ENCODE measurements around the gene RAB11FIP4. TPM values are rescaled to one million over a fixed set of nuclear protein-coding genes. Genes with fewer than 3 reads are reported as not detected.

RAB11FIP4 gene
- total RNA-seq, 1 donor from 2014 or later = 32.4 TPM

DNA sequence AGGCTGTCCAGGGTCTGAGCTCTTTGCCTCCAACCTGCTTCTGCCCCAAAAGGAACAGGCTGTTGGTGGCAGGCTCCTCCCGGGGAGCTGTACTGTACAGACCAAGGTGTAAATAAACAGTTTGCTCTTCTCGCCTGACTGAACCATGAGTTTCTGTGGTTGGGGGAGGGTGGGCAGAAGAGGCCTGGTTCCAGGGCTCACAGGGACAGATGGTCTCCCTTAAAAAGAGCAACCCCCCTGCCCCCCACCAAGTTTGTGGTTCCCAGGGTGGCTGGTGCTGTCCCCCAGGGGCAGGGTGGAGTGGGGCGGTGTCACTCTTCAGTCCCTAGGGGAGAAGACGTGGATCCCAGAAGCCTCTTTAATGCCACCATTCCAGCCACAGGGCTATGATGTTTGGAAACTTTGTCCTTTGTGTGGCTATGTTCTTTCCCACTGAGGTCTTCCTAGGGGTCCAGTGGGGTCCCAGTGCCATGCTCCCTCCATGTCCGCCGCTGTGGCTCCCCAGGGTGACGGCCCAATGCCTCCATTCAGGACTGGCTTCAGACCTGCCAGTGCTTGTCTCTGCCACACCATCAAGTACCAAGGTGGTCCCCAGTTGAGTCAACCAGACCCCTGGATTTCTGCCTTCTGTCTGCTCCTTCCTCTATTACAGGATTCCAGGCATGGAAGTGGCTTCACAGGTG, 146.7 kb downstream of the RAB11FIP4 start:
- Mint-ChIP-seq H3K27ac (no peak overlapping the region), H3K4me1 (ENCODE audit: unreplicated experiment) (peaks cover 22% of the 10 kb centered on the region), H3K4me3 (no peak overlapping the region), H3K36me3 (no peaks in the 10 kb centered on the region), H3K27me3 (no peaks in the 10 kb centered on the region), H3K9me3 (no peaks in the 10 kb centered on the region)
- DNase-seq (ENCODE audit: extremely low spot score, unreplicated experiment) = no peak
- TF ChIP-seq, protein P1, sequence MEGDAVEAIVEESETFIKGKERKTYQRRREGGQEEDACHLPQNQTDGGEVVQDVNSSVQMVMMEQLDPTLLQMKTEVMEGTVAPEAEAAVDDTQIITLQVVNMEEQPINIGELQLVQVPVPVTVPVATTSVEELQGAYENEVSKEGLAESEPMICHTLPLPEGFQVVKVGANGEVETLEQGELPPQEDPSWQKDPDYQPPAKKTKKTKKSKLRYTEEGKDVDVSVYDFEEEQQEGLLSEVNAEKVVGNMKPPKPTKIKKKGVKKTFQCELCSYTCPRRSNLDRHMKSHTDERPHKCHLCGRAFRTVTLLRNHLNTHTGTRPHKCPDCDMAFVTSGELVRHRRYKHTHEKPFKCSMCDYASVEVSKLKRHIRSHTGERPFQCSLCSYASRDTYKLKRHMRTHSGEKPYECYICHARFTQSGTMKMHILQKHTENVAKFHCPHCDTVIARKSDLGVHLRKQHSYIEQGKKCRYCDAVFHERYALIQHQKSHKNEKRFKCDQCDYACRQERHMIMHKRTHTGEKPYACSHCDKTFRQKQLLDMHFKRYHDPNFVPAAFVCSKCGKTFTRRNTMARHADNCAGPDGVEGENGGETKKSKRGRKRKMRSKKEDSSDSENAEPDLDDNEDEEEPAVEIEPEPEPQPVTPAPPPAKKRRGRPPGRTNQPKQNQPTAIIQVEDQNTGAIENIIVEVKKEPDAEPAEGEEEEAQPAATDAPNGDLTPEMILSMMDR (conservative IDR thresholded peaks at IDR 0.05) = no peak

DNA sequence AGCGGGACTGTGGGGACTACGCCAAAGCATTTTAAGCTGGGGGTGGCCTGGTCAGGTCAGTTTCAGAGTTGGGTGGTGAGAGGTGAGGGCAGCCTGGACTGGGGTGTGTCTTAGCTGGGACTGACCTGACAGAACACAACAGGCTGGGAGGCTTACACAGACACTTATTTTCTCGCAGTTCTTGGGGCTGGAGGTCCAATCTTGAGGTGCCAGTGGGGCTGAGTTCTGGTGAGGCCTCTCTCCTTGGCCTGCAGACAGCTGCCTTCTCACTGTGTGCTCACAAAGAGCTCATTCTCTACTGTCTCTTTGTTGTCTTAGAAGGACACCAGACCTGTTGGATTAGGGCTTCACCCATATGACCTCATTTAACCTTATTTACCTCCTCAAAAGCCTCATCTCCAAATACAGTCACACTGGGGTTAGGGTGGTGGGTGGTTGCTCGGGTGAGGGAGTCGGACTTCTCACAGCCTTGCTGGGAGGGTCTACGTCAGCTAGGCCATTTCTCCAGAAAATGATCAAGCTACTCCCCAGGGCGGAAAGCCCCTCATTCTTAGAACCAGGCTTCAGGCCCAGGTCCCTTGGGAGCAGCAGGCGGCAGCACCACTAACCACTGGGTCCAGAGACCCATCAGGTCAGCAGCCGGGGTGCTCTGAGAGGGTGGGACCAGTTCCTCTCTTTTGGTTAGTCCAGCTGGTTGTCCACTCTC, 149.3 kb downstream of the RAB11FIP4 start:
- Mint-ChIP-seq H3K4me1 (ENCODE audit: unreplicated experiment) (peaks cover 10% of the 10 kb centered on the region), H3K9me3 (peaks cover 3% of the 10 kb centered on the region), H3K36me3 (no peaks in the 10 kb centered on the region), H3K27ac (no peak overlapping the region), H3K4me3 (no peak overlapping the region), H3K27me3 (no peaks in the 10 kb centered on the region)
- DNase-seq (ENCODE audit: extremely low spot score, unreplicated experiment) = no peak
- TF ChIP-seq, protein P1 (conservative IDR thresholded peaks at IDR 0.05) = no peak

DNA sequence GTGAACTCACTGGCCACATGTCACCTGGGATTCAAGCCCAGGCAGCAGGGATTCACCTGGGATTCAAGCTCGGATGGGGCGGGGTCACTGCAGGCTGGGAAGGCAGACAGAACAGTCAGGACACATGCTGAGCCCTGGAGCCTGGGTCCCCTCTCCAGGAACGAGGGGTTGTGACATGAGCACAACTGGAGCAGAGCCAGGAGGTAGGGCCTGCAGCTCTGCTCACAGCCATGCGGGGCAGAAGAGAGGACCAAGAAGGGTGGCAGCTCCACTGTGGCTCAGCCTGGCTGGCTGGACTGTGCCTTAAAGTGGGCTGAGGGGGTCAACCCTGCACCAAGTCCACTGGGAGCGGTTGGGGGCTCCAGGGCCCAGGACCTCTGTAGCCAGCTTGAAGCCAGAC, 150.1 kb downstream of the RAB11FIP4 start:
- TF ChIP-seq, protein P1 (conservative IDR thresholded peaks at IDR 0.05) = no peak
- Mint-ChIP-seq H3K36me3 (no peaks in the 10 kb centered on the region), H3K4me1 (ENCODE audit: unreplicated experiment) (peaks cover 10% of the 10 kb centered on the region), H3K27me3 (no peaks in the 10 kb centered on the region), H3K9me3 (peaks cover 4% of the 10 kb centered on the region), H3K27ac (no peak overlapping the region), H3K4me3 (no peak overlapping the region)
- DNase-seq (ENCODE audit: extremely low spot score, unreplicated experiment) = no peak

DNA sequence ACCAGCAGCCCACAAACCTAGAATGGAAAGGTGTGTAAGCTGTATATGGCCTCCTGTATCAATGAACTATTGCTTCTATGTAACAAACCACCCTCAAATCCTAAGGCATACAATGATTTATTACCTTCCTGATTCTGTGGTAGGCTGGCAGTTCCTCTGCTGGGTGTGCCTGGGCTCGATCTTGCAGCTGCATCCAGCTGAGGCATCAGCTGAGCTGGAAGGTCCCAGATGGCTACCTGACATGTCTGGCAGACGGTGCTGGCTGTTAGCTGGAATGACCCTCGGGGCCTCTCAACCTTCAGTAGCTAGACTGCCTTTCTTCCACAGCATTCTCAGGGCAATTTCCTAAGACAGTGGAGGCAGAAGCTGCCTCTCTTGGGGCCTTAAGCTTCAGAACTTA, 152.7 kb downstream of the RAB11FIP4 start:
- Mint-ChIP-seq H3K4me1 (ENCODE audit: unreplicated experiment) (peaks cover 5% of the 10 kb centered on the region), H3K27me3 (no peaks in the 10 kb centered on the region), H3K36me3 (no peaks in the 10 kb centered on the region), H3K27ac (no peak overlapping the region), H3K9me3 (peaks cover 4% of the 10 kb centered on the region), H3K4me3 (no peak overlapping the region)
- no peak for DNase-seq (ENCODE audit: extremely low spot score, unreplicated experiment)
- TF ChIP-seq, protein P1 (conservative IDR thresholded peaks at IDR 0.05) = no peak

DNA sequence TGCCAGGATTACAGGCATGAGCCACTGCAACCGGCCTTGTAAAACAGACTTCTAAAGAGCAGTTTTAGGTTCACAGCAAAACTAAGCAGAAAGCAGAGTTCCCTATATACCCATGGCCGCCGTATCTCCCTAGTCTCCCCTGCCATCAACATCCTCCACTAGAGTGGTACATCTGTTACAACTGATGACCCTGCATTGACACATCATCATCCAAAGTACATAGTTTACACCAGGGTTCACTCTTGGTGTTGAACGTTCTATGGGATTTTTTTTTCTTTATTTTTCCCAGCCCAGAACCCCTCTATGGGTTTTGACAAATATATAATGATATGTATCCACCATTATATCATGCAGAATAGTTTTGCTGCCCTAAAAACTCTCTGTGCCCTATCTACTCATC, 155.2 kb downstream of the RAB11FIP4 start:
- Mint-ChIP-seq H3K27me3 (no peaks in the 10 kb centered on the region), H3K36me3 (no peaks in the 10 kb centered on the region), H3K4me3 (no peak overlapping the region), H3K27ac (no peak overlapping the region), H3K4me1 (ENCODE audit: unreplicated experiment) (peaks cover 6% of the 10 kb centered on the region), H3K9me3 (peaks cover 4% of the 10 kb centered on the region)
- no peak for DNase-seq (ENCODE audit: extremely low spot score, unreplicated experiment)
- TF ChIP-seq, protein P1 (conservative IDR thresholded peaks at IDR 0.05) = no peak
